Measurements from ENCODE around the gene PRKD2.

The PRKD2 gene

DNA sequence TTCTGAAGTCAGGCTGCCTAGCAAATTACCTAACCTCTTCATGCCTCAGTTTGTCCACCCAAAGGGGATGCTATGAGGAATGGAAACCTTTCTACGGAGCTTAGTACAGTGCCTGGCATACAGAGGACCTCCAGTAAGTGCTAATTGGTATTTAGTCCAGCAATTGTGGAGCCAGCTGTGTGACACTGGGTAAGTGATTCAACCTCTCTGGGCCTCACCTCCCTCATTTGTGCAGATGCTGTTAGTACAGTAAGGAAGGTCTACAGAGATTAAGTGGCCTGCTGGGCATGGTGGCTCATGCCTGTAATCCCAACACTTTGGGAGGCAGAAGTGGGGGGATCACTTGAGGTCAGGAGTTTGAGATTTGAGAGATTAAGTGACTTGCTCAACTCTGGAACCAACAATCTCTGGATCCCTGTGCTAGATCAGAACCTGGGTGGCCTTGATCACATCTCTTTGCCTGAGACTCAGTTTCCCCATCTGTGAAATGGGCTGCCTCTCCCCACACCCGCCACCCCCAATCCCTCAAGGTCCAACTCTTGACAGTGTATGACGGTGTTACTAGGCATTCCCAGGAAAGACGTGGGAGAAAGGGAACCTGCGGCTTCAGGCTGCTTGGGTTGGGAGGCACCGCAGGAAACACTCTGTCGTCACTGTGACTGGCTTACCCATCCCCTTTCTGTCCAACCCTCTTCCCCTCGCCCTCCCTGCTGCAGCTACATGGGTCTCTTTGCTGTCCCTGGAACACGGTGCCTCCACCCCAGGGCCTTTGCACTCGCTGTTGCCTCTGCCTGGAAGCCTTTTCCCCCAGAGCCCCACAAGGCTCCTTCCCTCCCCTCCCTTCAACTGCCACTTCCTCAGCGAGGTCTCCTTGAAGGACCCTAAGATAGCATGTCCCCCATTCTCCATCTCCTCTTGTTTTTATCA, 18.3 kb downstream of the PRKD2 start:
- Mint-ChIP-seq H3K9me3 (no peaks in the 10 kb centered on the region), H3K36me3 (ENCODE audit: low read depth) (peaks cover 72% of the 10 kb centered on the region), H3K4me1 (no peaks in the 10 kb centered on the region), H3K4me3 (peak overlapping the region in 1 of 3 experiments; percentile 46), H3K27ac (no peak overlapping the region), H3K27me3 (ENCODE audit: low read depth) (no peaks in the 10 kb centered on the region)
- TF ChIP-seq CTCF (IDR thresholded peaks at IDR 0.05; ENCODE audit: unreplicated experiment in 3 of 3), result no peak

DNA sequence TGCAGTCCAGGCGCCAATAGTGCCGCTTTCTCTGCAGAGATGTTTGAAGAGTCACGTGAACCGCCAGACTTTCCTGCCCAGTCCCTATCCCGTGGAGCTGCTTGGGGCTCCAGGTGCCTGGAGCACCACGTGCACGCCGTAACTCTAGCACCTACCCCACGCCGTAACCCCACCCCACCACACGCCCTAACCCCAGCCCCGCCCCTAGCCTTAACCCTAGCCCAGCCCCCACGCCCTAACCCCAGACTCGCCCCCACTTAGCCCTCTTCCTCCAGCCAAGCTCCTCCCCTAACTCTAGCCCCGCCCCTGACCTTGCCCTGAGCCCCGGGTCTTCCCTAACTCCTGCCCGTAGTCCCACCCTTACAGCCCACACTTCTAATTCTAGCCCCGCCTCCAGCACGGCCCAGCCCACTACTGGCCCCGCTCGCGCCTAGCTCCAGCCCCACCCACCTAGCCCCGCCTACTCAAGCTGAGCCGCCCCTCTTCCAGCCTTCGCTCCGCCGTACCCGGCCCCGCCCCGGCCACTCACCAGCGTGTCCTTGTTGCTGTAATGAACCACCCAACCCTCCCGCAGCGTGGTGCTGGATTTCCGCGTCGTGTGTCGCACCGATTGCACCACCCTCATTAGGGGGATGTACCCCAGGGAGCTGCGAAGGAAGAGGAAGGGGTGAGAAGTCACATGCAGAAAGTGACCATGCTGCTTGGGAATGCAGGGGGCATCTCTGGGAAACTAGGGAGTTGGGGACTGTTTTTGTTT, 19.5 kb downstream of the PRKD2 start:
- peak overlapping the region in 2 of 3 experiments; percentile 59 to 74 for H3K4me3 Mint-ChIP-seq
- no peaks in the 10 kb centered on the region for H3K9me3 Mint-ChIP-seq
- H3K27ac Mint-ChIP-seq, result peak overlapping the region in 1 of 3 experiments; percentile 29
- H3K27me3 Mint-ChIP-seq (ENCODE audit: low read depth), result no peaks in the 10 kb centered on the region
- TF ChIP-seq CTCF (IDR thresholded peaks at IDR 0.05; ENCODE audit: unreplicated experiment in 3 of 3), result no peak
- peaks cover 78% of the 10 kb centered on the region for H3K36me3 Mint-ChIP-seq (ENCODE audit: low read depth)
- H3K4me1 Mint-ChIP-seq, result no peaks in the 10 kb centered on the region

- Mint-ChIP-seq H3K9me3 (no peaks in the 10 kb centered on the region), H3K27me3 (ENCODE audit: low read depth) (no peaks in the 10 kb centered on the region), H3K36me3 (ENCODE audit: low read depth) (peaks cover 80% of the 10 kb centered on the region), H3K4me1 (no peaks in the 10 kb centered on the region), H3K27ac (peak overlapping the region in 1 of 3 experiments; percentile 29), H3K4me3 (peak overlapping the region in 2 of 3 experiments; percentile 59 to 74)
- no peak for TF ChIP-seq CTCF (IDR thresholded peaks at IDR 0.05; ENCODE audit: unreplicated experiment in 3 of 3)
Measured at GRCh38 chr19:46696866-46697203, 20.1 kb downstream of the PRKD2 start.

- peak overlapping the region in 1 of 3 experiments; percentile 37 for H3K4me3 Mint-ChIP-seq
- TF ChIP-seq CTCF (IDR thresholded peaks at IDR 0.05; ENCODE audit: unreplicated experiment in 3 of 3), result no peak
- no peaks in the 10 kb centered on the region for H3K4me1 Mint-ChIP-seq
- H3K36me3 Mint-ChIP-seq (ENCODE audit: low read depth), result peaks cover 81% of the 10 kb centered on the region
- H3K27me3 Mint-ChIP-seq (ENCODE audit: low read depth), result no peaks in the 10 kb centered on the region
- no peak overlapping the region for H3K27ac Mint-ChIP-seq
- H3K9me3 Mint-ChIP-seq, result no peaks in the 10 kb centered on the region
Measured at GRCh38 chr19:46696052-46696451, 20.9 kb downstream of the PRKD2 start.

DNA sequence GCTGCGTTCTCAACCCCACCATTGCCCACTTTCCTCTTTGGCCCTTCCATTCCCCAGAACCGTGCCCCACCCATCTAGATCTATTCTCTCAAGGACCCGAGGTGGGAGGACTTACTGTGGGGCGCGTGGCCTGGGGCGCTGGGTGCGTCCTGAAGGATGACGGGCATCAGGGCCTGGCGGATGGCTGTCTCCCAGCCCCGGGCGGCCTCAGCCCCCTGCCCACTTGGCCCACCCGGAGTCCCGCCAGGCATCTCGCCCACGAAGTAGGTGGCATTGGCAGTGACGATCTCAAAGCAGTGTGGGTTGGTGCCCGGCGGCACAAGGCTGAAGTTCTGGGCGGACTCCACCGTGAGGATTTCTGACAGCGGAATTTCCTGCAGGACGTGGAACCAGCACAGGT, 23.2 kb downstream of the PRKD2 start:
- no peak overlapping the region for H3K27ac Mint-ChIP-seq
- no peaks in the 10 kb centered on the region for H3K27me3 Mint-ChIP-seq (ENCODE audit: low read depth)
- no peak for TF ChIP-seq CTCF (IDR thresholded peaks at IDR 0.05; ENCODE audit: unreplicated experiment in 3 of 3)
- H3K36me3 Mint-ChIP-seq (ENCODE audit: low read depth), result peaks cover 85% of the 10 kb centered on the region
- no peaks in the 10 kb centered on the region for H3K4me1 Mint-ChIP-seq
- no peaks in the 10 kb centered on the region for H3K9me3 Mint-ChIP-seq
- no peak overlapping the region for H3K4me3 Mint-ChIP-seq

Measured in nephron (organoid).